Peyer's patch (tissue), 4 donors: ENCODE data around the gene WDFY4.

ENCODE experiments used
- CTCF ChIP-seq, 6 experiments: fragments of 450-650 bp in 4 of 6; fragments of 200-600 bp in 2 of 6; sonication (generic) in 1 of 6; IDR thresholded peaks; one replicate each; pipeline ENCODE4 v1.5.1; 2017 to 2019; ENCODE audit warnings: antibody characterized with exemption in 6 of 6, mild to moderate bottlenecking in 3 of 6, moderate library complexity in 1 of 6
- POLR2A ChIP-seq, 2 donors: fragments of 450-650 bp; IDR thresholded peaks; one replicate each; pipeline ENCODE4 v1.5.1; 2017; ENCODE audit warnings: antibody characterized with exemption in 2 of 2, mild to moderate bottlenecking in 2 of 2, moderate library complexity in 2 of 2

GRCh38 chr10:48763403-48763965 is 78.8 kb downstream of the WDFY4 start:
- TF ChIP-seq CTCF (IDR thresholded peaks at IDR 0.05) (no peak), POLR2A (IDR thresholded peaks at IDR 0.05) (no peak)
